Activated T-cell treated with anti-CD3 and anti-CD28 coated beads, Interleukin-2, amount 50 U/mL, for 1 hour (primary cell): Measurements from ENCODE around the gene TMEM271.
A peak's percentile ranks its signal among the peaks of the same experiment; 100 is the strongest.
"Not testable (repeated sequence)": the region's sequence is repeated elsewhere in the genome, so short reads cannot be mapped to it uniquely, and the experiment has no call there.

Experiments used
- DNase-seq: peaks from one replicate; pipeline ENCODE4 v3.0.0-alpha.2; 2020

Gene TMEM271

DNA sequence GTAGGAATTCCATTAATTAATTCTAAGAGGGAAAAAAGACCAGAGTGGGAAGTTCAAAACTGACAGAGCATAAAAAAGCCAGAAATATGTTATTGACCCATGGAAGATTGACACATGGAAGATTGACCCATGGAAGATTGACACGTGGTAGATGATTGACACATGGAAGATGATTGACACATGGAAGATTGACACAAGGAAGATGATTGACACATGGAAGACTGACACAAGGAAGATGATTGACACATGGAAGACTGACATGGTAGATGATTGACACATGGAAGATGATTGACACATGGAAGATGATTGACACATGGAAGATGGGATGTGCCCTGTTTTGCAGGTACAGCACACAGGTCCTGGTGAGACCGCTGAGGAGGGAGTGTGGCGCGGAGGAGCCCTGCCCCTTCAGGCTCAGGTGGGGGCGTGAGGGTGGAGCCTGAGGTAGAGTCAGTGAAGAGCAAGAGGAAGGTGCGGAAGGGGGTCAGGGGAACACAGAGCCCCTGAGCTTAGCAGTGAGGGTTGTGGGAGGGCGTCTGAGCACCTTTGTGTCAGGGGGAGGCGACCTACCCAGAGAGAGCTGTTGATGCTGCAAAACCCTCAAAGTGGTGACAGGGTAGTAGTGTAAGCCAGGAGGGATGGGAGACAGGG is 33.4 kb upstream of the TMEM271 start:
- DNase-seq, result no peak

DNA sequence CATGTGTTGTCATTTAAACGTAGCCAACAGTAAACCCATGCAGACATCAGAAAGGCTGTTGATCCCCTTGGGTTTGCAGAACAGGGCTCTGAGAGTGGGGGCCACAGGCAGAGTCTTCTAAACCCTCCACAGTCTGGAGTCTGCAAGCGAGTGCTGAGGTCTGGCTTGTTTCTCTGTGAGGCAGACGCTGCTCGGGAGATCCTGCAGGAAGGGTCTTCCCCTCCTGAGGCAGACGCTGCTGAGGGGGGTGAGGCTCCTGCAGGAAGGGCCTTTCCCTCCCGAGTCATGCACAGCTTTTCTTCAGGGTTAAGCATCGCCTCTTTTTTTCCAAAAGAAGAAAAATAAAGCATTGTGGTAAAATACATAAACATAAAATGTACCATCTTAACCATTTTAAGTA is 32.1 kb upstream of the TMEM271 start:
- no peak for DNase-seq

DNA sequence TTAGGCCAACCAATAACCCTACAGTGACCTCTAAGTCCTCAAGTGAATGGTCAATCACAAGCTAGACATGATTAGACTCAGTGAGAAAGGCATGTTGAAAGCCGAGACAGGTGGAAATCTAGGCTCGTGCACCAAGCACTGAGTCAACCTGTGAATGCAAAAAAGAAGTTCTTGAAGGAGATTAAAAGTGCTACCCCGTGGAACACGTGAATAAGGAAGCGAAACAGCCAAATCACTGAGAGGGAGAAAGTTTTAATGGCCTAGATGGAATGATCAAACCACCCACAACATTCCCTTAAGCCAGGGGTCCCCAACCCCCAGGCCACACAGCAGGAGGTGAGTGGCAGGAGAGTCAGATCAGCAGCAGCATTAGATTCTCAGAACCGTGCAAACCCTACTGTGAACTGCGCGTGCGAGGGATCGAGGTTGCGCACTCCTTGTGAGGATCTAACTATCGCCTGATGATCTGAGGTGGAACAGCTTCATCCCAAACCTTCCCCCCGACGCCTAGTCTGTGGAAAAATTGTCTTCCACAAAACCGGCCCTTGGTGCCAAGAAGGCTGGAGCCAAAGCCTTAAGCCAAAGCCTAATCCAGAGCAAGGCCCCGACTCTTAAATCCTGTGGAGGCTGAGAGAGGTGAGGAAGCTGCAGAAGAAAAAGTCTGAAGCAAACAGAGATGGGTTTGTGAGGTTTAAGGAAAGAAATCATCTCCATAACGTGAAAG is 29.8 kb upstream of the TMEM271 start:
- no peak for DNase-seq

DNA sequence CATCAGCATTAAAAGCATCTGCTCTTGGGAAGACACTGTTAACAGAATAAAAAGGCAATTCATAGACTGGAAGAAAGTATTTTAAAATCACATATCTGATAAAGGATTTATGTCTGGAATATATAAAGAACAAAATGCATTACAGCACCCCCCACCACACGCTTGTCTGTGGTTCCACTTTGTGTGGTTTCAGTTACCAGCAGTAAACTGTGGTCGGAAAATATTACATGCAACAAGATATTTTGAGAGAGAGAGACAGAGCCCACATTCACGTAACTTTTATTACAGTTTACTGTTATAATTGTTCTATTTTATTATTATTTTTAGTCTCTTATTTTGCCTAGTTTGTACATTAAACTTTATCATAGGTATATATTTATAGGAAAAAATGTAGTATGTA is 28.0 kb upstream of the TMEM271 start:
- no peak for DNase-seq

DNA sequence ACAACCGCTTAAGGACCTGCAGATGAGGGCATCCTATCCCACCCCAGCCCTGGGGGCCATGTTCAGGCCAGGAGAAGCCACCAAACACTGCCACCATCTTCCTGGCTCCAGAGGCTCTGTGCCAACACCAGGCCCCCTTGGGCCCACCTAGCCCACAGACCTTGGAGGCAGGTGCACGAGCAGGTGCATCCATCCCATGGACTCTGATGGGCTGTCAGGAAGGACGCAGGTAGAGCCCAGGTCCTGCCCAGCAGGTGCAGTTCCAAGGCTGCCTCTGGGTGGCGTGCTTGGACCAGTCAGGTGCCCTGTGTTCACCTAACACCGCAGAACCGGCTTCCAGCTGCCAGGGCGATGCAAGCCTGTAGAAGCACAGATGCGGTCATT is 26.5 kb upstream of the TMEM271 start:
- peak; percentile 58 for DNase-seq

DNA sequence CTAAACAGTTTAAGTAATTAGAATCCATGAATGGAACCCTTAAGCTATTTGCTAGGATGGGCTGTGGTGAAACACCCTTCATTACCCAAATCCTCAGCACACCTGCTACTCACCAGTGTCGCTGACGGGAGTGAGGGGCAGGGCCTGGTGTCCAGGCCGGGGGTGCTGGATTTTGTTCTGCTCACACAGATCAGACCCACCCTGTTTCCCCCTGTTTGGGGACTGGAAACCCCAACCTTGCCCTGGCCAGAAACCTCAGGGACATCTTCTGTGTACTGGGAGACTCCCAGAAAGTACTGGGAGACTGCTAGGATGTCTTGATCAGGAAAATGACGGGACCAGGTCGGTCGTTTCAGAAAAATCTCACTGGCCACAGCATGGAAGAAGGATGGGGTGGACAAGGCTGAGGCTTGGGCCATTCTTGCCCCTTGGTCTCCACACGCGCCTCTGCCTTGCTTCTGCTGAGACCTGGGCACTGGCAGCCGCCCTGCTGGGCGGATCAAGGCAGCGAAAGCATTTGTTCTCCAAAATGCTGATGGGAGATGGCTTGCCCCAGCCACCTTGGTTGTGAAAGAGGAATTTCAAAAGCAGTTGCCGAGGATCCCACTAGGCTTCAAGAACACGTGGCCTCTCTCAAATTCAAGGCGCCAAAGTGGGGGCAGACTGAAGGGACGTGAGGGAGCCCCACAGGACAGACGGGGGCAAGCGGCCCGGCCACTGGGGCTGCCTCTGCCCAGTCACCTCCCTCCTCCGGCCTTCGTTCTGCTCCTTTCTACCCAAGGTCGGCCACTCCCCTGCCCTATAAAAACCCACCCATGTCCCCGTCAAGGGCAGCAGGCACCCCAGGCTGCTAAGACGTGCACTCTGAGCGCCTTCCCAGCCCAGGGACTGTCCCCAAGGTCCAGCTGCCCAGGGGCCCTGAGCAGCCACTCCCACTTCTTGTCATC is 25.8 kb upstream of the TMEM271 start:
- DNase-seq, result no peak

DNA sequence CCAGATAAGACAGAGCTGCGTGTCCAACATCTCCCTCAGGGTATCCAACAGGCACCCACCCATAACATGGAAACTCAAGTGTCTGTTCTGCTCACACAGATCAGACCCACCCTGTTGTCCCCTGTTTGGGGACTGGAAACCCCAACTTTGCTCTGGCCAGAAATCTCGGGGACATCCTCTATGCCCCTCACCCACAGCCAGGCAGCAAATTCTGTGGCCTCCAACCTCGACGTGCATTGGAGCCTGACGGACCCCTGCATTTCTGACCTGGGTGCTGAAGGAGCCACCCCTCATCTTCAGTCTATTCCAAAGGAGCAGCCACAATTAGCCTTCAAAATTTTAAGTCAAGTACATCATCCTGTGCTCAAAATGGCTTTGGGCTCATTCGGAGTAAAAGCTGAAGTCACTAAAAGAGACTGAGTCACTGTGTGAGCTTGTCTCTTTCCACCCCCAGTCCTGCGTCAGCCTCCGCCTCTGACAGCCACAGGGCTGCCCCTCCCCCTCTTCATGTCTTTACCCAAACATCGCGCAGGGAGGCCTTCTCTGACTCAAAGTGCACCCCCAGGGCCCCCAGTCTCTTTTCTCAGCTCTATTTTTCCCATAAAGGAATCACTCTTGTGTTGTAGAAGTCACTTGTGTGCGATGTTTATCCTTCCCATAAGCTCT is 24.9 kb upstream of the TMEM271 start:
- DNase-seq, result no peak

DNA sequence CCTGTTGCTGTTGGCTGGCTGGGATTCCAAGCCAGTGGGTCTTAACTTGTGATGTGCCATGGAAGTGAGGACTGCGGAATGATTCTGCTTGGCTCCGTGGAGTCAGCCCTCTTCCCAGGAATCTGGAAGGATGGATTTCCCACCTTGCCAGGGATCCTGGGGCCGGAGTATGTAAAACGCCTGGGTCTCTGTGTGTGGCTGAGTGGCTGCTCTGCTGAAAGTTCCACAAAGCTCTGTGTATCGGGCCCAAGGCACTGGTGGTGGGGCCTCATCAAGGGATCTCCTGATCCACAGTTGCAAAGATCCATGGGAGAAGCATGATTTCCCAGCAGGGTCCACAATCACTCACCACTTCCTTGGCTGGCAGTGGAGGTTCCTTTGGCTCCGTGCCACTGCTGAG is 24.1 kb upstream of the TMEM271 start:
- DNase-seq, result no peak

DNA sequence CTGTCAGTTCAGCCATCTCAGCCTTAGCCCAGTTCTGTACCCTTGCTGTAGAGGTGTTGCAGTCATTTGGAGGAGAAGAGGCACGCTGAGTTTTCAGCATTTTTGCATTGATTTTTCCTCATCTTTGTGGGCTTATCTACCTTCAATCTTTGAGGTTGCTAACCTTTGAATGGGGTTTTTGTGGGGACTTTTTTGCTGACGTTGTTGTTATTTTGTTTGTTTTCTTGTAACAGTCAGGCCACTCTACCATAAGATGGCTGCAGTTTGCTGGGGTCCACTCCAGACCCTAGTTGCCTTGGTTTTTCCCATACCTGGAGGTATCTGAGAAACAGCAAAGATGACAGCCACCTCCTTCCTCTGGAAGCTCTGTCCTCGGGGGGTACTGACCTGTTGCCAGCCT is 22.8 kb upstream of the TMEM271 start:
- no peak for DNase-seq

DNA sequence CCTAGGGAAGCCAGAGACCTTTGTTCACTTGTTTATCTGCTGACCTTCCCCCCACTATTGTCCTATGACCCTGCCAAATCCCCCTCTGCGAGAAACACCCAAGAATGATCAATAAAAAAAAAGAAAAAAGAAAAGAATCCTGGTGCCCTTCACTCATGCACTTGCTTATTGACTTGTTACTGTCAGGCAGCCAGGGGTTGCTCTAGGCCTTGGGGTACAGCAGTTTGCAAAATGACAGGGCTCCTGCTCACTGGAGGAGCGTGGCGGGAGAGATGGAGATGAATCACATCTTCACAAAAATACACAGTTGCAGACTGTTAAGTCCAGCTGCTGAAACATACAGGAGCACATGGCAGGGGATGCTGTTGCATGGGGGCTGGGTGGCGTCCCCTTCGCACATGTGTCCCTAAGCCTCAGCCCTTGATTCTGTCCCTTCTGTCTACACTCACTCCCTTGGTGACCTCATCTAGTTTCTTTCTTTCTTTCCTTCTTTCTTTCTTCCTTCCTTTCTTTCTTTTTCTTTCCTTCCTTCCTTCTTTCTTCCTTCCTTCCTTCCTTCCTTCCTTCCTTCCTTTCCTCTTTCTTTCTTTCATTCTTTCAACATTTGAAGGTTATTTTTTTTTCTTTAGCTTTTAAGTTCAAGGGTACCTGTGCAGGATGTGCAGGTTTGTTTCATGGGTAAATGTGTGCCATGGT is 16.9 kb upstream of the TMEM271 start:
- no peak for DNase-seq

DNA sequence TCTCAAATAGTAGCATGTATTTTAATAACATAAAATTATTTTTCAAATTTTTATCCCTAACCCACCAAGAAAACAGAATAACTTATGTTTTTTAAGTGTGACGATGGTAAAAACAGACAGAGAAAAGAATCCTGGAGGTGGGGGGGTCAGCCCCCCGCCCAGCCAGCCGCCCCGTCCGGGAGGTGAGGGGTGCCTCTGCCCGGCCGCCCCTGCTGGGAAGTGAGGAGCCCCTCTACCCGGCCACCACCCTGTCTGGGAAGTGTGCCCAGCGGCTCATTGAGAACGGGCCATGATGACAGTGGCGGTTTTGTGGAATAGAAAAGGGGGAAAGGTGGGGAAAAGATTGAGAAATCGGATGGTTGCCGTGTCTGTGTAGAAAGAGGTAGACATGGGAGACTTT is 16.1 kb upstream of the TMEM271 start:
- not testable (repeated sequence) for DNase-seq

DNA sequence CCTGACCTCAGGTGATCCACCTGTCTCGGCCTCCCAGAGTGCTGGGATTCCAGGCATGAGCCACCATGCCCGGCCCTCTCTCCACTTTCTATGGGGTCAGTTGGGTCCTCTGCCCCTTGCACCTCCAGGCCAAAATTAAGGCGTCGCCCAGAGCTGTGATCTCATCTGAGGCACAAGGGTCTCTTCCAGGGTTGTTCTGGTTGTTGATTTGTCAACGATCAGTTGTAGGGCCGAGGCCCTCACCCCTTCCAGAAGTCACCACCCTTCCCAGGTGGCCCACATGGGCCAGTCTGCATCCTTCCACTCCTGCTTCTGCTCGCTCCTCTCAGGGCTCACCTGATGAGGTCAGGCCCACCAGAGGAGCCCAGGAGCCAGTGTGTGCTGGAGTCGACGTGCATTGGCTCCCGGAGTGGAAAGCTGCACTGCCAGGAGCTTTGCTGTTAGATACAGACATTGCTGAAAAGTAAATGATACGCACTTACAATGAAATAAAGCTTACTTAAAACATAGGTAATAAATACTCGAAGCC is 14.3 kb upstream of the TMEM271 start:
- DNase-seq, result no peak

DNA sequence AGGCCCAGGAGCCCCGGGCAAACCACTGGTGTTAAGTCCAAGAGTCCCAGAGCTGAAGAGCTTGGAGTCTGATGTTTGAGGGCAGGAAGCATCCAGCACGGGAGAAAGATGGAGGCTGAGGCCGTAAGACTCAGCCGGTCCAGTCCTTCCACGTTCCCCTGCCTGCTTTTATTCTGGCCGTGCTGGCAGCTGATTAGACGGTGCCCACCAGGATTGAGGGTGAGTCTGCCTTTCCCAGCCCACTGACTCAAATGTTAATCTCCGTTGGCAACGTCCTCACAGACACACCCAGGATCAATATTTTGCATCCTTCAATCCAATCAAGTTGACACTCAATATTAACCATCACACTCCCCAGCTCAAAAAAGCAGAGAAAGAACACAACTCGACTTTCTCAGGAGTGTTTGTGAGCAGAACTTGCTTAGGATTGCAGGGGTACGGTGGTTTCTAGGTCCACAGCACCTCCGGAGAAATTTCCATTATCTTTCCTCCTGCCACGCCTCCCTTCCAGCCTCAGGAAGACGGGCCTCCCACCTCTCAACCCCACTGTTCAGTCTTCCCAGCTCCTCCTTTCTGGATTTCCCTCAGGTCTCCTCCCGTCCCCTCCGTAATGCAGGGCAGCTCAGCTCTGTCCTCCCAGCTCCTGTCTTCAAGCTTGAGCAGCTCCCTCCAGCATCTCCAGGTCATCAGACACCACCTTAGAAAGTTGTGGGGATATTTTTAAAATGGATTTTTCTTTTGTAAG is 13.3 kb upstream of the TMEM271 start:
- DNase-seq, result no peak

DNA sequence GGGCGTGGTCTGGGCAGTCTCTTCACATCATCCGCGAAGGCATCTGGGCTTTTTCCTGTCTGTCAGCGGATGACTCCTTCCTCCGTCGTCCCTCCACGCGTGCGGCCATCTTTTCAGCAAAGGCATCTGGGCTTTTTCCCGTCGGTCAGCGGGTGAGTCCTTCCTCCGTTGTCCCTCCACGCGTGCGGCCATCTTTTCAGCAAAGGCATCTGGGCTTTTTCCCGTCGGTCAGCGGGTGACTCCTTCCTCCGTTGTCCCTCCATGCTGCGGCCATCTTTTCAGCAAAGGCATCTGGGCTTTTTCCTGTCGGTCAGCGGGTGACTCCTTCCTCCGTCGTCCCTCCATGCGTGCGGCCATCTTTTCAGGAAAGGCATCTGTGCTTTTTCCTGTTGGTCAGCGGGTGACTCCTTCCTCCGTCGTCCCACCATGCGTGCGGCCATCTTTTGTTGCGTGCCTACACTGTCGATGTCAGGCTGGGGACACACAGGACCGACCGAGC is 12.3 kb upstream of the TMEM271 start:
- DNase-seq, result no peak

DNA sequence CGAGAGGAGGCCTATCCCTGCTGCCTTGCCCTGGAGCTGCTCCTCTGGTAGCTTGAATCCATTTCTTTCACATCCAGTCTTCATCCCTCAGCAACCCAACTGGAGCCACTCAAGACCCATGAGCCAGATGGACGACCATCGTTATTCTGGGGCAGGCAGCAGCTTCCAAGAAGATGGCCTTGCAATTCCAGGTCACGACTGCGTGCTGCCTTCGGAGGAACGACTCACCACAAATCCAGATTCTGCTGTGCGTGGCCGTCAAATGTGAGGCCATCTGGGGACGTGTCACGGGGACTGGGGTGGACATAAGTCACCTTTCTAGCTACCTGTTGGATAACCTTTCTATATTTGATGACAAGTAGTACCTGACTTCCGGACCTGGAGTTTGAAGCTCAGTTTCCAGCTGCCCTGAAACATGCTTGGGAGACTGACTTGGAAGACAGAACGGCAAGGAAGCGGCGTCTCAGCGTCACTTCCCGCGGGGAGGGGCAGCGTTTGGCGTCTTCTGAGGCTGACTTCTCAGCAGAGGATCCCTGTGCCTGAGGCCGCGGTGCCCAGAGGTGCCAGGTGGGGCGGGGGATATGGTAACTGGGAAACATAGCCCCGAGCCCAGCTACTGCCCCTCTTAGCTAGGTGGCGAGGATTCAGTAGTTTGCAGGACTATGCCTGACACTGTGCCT is 11.7 kb upstream of the TMEM271 start:
- DNase-seq, result no peak

DNA sequence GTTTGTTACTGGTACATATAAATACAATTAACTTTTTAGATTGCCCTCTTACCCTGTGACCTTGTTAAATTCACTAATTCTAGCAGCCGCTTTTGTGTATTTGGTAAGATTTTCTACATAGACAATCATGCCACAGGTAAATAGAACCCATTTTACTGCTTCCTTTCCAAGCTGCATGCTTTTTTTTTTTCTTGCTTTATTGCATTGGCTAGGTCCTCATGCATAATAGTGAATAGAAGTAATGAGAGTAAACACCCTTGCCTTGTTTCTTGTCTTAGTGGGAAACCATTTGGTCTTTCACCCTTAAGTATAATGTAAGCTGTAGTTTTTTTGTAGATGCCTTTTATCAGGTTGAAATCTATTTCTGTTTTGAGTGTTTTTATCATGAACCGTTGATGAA is 7.7 kb upstream of the TMEM271 start:
- DNase-seq, result no peak

DNA sequence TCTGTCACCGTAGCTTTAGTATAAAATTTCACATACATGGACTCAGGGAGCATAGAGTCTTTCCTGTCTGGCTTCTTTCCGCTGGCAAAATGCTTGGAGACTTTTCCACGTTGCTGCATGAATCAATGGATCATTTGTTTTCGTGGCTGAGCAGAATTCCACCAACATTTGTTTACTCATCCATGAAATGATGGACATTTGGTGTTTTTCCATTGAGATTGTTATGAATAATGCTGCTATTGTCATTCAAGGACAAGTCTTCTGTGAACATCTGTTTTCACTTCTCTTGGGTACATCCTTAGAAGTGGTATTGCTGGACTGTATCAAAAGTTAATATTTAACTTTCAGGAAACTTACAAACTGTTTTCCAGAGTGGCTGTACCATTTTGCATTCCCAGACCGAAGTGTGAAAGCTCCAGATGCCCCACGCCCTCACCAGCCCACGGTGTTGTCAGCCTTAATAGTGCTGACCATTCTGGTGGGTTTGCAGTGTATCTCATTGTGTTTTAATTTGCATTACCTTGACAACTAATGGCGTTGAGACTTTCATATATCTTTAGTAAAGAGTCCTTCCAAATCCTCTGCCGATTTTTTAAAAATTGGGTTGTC is 5.8 kb upstream of the TMEM271 start:
- no peak for DNase-seq

DNA sequence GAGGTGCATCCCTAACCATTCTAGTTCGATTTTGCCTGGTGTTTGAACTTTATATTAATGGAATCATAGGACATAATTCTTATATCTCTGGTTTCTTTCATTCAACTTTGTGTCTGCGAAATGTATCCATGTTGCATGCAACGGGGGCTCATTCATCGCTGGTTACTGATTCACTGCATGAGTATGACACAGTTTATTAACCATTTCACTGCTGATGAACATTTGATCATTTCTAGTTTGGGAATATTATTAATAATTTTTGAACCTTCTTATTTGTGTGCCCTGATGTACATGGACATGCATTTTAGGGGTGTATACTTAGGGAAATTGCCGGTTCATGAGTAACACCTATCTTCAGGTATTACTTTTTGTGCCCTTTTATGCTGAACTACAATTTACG is 5.1 kb upstream of the TMEM271 start:
- DNase-seq, result no peak

DNA sequence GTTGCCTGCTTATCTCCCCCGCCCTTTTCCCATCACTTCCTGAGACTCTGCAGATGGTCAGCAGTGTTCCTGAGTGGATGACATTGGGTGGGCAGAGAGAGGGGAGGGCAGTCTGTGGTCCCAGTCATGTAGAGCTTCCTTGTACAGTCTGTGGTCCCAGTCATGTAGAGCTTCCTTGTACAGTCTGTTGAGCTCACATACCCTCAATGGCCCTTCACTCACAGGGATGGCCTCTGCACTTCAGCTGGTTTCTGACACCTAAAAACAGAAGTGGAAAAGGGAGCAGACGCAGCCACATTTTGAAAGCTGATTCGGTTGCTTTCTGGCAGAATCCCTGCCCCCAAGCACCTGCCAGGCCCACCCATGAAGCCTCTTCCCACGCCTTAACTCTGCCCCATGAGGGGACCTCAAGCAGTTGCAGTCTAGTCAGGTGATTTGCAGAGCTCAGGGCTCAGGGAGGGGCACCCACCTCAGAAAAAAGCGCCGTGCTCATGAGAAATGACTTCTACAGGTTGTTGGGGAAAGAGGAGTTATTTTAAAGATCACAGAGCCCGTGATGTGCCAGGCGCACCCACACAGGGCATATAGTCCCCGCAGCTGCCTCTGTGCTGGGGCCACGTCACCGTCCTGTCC is 3.6 kb upstream of the TMEM271 start:
- DNase-seq, result no peak
